Breast epithelium (tissue), 3 donors: ENCODE measurements around the gene SOX15.

Source experiments
- CTCF ChIP-seq, 3 donors: fragments of 450-650 bp; IDR thresholded peaks; one replicate each; pipeline ENCODE4 v1.5.1; 2016 to 2017; ENCODE audit warnings: antibody characterized with exemption in 3 of 3, mild to moderate bottlenecking in 3 of 3, moderate library complexity in 3 of 3
- POLR2A ChIP-seq: fragments of 450-650 bp; IDR thresholded peaks from one replicate; pipeline ENCODE4 v1.6.1; 2016; ENCODE audit warnings: antibody characterized with exemption, mild to moderate bottlenecking, moderate library complexity
- POLR2AphosphoS5 ChIP-seq, 3 donors: sonication (generic); formaldehyde crosslinking; IDR thresholded peaks; one replicate each; pipeline ENCODE4 v1.6.1; 2017; ENCODE audit warnings: antibody characterized with exemption in 3 of 3

GRCh38 chr17:7588553-7589203 is 1.2 kb downstream of the SOX15 start:
- no peak for TF ChIP-seq CTCF (IDR thresholded peaks at IDR 0.05)
- no peak for TF ChIP-seq POLR2A
- TF ChIP-seq POLR2AphosphoS5 (IDR thresholded peaks at IDR 0.05), result no peak
